SH-SY5Y (cell line): ENCODE measurements around the gene LRP8.

Experiments
- GATA2 ChIP-seq: IDR thresholded peaks from 2 replicates; pipeline ENCODE4 v1.6.1; 2011; ENCODE audit warnings: mild to moderate bottlenecking, low read depth, low read length
- GATA3 ChIP-seq: IDR thresholded peaks from 2 replicates; pipeline ENCODE4 v1.6.1; 2011; ENCODE audit warnings: low read depth, mild to moderate bottlenecking, low read length, moderate library complexity

Gene LRP8

DNA sequence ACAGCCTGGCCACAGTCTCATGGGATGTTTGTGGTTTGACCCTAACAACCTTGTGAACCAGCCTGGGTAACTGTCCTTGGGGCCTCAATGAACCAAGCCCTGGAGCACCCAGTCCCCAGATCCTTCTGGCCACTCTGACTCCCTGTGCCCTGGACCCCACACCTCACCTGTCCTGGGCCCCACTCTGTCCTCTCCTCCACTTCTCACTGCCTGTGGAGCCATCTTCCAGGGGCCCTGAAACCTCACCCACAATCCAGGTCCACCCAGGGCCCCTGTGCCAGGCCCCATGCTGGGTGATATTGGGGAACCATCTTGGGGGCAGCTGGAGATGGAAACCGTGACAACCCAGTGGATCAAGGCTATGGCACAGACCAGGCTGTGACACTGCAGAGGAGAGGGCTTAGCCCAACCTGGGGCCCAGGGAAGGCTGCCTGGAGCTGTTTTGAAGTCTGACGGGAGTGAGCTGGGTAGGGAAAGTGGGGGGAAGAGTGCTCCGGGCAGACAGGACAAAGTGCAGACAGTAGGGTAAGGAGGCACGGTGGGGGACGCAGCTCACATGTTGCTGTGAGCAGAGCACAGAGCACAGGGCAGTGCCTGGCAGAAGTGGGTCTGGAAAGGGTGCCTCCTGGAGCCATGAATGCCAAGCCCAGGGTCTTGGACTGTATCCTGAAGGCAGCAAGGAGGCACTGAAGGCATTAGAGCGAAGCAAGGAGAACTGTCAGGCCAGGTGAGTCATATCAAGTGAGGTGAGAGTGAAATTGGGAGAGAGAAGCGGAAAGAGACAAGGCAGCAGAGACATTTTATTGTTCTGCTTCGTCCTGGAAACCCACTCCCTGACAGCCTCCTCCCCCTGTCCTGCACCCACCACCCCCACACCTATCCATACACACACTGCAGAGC, 12.1 kb upstream of the LRP8 start:
- TF ChIP-seq GATA3 (no peak), GATA2 (no peak)

DNA sequence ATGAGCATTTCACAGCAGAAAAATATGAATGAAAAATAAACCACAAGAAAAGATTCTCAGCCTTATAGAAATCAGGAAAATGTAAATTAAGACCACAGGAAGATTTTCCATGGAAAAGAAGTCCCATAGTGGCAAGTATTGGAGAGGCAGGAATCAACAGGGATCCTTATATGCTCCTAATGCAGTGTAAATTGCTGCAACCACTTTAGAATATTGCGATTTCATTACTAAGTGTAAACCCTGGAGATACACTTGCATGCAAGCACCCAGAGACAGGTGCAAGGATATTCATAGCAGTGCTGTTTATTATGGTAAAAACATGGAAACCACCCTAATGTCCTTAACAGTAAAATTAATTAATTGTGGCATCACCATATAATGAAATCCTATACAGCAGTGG, 10.6 kb upstream of the LRP8 start:
- TF ChIP-seq GATA2 (no peak), GATA3 (no peak)

DNA sequence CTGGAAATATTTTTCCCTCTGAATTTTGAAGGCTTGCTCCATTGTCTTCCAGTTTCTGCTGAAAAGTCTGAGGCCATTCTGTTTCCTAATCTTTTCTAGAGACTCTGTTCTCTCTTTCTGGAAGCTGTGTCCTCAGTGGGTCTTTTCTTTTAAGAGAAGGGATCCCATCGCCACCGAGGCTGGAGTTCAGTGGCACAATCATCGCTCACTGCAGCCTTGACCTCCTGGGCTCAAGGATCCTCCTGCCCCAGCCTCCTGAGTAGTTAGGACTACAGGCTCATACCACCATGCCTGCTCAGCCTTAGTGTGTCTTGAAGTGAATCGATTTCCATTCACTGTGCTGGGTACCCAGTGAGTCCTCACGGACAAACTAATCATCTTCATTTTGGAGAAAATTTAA, 9.6 kb upstream of the LRP8 start:
- TF ChIP-seq GATA2 (no peak), GATA3 (no peak)

DNA sequence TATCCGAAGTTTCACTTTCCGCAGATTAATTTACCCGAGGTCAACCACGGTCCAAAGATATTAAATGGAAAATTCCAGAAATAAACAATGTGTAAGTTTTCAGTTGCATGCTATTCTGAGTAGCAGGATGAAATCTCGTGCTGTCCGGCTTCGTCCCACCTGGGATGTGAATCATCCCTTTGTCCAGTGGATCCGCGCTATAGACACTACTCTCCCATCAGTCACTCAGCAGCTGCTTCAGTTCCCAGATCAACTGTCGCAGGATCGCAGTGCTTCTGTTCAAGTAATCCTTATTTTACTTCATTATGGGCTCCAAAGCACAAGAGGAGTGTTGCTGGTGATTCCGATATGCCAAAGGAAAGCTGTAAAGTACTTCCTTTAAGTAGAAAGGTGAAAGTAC, 8.3 kb upstream of the LRP8 start:
- TF ChIP-seq GATA3, result no peak
- no peak for TF ChIP-seq GATA2

DNA sequence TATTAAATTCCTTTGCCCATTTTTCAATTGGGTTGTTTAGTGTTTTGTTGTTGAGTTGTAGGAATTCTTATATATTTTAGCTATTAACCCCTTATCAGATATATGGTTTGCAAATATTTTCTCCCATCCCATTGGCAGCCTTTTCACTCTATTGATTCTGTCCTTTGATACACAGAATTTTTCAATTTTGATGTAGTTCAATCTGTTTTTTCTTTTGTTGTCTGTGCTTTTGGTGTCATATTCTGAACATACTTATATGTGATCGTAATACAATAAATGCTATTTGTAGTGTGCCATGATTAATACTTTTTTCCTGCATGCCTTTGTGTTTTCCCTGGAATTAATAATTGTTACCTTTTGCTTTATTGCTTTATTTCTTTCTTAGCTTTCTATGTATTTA, 7.8 kb upstream of the LRP8 start:
- TF ChIP-seq GATA3 (no peak), GATA2 (no peak)

DNA sequence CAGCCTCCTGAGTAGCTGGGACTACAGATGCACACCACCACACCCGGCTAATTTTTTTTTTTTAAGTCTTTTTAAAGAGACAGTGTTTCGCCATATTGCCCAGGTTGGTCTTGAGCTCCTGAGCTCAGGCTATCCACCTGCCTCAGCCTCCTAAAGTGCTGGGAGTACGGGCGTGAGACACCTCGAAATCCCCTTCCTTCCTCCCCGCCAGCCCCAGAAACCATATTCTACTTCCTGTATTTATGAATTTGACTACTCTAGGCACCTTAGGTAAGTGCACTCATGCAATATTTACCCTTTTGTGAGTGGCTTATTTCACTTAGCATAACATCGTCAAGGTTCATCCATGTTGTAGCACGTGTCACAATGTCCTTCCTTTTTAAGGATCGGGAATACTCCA, 6.9 kb upstream of the LRP8 start:
- no peak for TF ChIP-seq GATA2
- no peak for TF ChIP-seq GATA3

DNA sequence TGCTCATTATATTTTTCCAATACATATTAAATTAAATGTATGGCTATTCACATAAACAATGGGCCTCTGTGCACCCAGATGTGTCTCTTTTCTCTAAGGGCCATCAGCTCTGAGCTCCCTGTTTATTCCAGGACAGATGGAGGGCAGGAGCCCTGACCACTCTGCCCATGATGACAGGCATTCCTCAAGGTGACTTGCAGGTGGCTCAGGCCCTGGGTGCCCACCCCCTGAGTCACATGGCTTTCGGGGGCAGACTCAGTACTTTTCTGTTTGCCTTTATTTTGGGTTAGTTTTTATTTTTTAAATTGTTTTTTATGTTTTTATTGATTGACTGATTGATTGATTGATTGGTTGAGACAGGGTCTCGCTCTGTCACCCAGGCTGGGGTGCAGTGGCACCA, 6.4 kb upstream of the LRP8 start:
- TF ChIP-seq GATA2, result no peak
- no peak for TF ChIP-seq GATA3

DNA sequence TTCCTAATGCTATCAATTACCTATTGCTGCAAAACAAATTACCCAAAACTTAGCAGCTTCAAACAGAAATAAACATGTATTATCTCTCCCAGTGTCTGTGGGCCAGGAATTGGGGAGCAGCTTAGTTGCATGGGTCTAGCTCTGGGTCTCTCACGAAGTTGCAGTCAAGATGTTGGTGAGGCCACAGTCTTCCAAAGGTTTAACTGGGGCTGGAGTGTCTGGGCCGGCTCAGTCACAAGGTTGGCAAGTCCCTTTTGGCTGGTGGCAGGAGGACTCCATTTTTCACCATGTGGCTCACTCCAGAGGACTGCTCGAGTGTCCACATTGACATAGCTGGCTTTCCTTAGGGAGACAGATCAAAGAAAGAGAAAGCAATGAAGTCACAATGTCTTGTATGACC, 5.0 kb upstream of the LRP8 start:
- TF ChIP-seq GATA3 (no peak), GATA2 (no peak)

DNA sequence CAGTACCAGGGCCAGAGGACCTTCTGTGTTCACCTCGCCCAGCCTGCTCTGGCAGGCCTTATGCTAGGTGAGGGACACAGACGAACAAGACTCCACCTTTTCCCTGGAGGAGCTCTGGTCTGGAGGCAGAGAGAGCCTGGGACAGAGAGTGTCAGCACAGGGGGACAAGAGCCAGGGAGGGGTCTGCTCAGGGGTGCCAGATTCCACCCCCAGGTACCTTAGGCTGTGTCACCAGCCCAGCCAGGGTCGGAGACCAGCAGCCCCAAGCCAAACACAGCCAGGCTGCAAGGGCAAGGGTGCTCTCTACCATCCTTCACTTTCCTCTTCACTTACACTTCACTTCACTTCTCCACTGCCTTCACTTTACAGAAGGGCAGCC, 4.3 kb upstream of the LRP8 start:
- TF ChIP-seq GATA2 (no peak), GATA3 (no peak)

DNA sequence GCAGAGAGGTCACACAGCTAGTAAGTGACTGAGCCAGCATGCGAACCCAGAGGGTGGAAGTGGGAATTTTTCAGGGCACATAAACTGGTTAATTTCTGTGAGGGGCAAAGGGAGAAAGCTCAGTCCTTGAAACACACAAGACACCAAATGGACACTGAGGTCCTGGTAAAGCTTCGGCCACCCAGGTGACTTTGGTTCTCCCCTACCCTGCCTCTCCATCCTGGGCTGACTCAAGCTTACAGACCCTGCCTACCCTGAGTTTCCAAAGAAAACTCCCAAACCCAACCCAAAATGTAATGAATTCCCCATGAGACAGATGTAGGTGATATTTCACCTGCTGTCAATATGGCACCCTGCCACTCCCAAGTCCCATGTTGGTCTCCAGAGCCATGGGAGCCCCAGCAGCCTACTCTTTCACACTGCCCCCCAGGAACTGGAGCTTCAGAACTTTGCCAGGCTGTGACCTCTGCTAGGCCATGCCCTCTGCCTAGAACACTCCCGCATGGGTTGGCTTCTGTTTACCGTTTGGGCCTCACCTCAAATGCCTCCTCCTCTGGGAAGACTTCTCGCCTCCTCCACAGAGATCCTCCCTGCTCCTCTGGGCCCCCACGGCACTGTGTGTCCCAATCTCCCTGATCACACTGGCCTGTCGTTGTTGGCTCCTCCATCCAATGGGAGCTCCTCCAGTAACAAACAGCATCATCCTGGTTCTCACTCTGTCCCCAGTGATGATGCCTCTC, 3.7 kb upstream of the LRP8 start:
- no peak for TF ChIP-seq GATA2
- no peak for TF ChIP-seq GATA3

DNA sequence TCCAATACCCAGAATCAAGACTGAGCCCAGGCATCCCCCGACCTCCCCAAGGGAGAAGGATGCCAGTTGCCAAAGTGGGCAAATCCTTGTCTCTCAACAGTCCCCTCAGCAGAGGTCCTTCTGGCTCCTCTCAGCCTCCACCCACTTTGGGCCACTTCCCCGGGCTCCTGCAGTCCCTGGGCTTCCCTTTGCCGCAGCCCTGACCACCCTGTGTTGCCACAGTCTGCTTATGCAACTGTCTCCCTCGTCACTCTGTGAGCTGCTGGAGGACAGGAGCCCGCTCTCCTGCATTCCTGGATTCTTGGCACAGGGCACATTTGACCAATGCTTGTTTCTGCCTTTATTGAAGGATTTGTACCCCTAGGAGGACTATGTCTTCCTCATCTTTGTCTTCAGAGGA, 2.9 kb upstream of the LRP8 start:
- TF ChIP-seq GATA2 (no peak), GATA3 (no peak)

DNA sequence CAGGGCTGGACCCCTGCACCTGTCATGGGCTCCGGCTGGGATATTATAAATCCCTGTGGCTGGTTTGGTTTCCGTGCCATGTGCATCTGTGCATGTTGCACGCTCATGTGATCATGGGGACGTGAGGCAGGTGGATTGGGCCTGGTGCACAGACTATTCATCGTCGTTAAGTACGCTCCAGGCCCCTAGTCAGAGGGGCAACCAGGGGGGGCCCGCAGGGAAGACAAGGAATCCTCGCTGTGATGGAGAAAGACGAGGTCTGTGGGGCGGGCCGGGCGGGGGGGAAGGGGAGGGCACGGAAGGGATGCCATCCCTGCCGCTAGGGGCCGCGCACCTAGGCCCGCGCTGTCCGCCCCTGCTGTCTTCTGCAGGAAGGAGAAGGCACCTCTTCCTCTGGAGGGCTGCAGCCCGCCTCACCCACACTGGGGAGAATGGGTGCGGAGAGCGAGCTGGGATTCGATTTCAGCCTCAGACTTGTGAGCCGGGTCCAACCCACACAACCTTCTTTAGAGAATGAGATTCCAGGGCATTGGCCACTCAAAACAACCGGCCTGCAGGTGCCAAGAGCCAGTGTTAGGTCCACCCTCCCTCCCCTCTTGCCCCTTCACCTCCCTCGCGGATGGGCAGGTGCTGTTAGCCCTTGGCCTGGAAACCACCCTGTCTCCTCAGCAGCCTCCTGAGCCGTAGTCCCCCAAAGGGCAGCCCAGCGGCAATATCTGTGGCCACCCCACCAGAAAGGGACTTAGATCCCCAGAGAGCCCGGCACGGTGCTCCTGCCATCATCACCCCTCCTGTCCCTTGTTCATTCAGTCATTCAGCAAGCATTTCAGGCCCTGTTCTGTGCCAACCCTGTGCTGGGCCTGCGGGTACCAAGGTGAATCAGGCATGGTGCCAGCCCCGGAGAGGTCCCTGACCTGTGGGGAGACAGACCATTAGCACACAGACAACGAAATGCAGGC, 950 bp upstream of the LRP8 start:
- TF ChIP-seq GATA2, result no peak
- TF ChIP-seq GATA3, result no peak

DNA sequence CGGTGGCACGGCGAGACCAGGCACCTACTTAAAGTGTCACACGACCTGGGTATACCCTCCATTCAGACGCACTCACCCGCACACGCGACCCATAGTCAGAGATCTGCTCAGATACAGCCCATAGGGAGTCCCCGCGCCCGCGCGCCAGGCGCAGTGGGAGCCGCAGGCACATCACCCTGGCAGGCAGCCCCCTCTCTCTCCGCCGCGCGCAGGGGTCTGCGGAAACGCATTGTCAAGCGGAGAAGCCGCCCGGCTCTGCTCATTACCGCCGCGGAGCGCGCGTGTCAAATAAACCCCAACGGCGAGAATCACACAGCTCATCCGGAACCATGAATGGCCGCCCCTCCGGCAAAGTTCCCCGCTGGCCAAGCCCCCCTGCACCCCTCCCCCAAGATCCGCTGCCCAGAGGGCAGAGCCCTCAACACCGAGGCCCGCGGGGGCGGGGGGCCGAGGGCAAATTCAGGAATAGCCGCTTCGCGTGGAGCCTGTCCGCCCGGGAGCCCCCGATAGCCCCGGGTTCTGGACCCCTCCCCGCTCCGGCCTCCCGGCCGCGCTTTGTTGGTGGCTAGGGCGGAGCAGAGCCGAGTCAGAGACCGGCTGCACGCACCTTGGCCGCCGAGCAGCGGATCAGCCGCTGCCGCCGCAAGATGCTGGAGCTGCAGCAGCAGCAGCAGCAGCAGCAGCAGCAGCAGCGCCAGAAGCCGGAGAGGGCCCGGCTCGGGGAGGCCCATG, 522 bp downstream of the LRP8 start:
- TF ChIP-seq GATA3 (no peak), GATA2 (peak; percentile 59)

DNA sequence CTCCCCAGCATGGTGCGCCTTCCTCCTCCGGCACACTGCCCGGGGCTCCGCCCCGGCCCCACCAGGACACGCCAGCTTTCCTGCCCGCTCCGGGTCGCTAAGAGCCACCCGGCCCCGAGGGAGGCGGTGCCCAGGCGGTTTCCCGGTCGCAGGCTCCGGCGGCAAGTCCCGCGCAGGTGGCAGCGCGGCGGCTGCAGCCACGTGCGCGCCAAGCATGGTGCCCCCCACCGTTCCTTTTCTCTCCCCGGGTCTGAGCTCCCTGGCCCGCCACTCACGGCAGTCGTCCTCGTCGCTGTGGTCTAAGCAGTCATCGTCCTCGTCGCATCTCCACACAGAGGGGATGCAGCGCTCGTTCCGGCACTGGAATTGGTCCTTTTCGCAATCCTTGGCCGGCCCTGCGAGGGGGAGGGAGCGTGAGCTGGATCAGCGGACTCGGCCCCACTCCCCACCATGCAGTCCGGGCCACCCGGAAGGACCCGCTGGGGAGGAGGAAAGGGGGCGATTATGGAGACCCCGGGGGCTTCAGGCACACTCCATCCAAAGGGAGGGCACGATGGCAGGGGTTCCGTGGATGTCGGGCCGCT, 1.2 kb downstream of the LRP8 start:
- TF ChIP-seq GATA3, result no peak
- no peak for TF ChIP-seq GATA2
